Raji (cell line): ENCODE results near the gene PNCK.

Experiments
- POLR2A ChIP-seq: IDR thresholded peaks from 2 replicates; pipeline ENCODE4 v1.6.1; 2011; ENCODE audit warnings: low read depth, low read length, control low read depth; ENCODE audit not compliant: insufficient read depth

PNCK gene

DNA sequence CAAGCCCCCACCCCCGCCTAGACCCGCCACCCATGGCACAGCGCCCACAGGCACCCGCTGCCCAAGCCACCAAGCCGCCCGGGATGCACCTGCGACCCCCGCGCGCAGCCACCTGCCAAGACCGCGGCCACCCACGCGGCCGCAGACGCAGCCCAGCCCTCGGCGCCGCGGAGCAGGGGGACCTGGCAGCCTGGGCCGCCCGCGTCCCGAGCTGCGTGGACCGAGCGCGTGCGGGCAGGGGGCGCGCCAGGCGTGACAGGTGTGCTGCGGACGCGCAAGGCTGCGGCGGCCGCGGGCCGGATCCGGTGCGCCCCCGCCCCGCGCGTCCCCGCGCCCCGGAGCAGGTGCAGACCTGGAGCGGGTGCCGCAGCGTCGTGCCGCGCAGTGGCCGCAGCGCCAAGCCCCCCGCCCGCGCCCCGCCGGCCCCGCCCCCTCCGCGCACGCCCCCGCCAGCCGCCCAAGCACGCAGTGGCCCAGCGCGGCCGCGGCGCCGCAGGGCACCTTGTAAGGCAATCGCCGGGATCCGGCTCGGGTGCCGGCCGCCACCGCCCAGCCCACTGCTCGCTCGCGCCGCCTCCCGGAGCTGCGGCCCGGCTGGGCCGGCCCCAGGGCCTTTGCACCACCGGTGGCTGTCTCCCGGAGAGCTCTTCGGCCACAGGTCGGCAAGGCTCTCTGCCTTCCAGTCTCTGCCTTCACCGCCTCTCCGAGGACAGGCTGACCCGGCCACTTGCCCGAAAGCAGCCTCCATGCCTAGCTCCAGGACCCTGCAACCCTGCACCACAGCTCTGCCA, at the start of gene PNCK:
Gene PNCK (minus strand): TSS at position 386 of the 791 bp plus-strand sequence. CDS start 737 bp downstream, outside the sequence.
- no peak for TF ChIP-seq POLR2A

DNA sequence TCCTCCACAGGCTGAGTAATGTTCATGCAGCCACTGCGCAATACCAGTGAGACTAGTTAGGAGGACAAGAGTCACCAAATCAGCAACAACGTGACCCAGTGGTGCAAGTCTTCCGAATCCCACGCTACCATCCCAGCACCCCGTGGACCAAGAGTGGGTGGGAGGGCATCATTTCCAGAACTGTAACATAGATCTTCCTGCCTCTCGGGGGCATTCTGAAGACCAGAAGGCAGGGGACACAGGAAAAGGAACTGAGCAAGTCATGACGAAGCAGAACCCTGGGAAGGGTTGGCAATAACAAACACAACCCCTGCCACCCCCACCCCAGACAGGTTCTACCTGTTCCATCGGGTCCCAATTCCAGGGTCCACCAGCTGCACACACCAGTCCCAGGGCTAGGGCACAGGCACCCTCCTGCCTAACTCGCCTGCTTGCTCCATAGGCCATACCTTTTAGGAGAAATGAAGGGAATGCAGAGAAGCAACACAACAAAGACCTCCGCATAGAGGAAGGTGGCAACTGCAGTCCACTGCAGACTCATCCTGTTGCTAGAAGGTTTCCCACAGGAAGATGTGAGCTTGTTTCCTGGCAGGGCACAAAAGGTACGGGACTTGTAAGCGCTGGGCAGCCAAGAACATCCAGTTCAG, 49.2 kb upstream of the PNCK start:
- no peak for TF ChIP-seq POLR2A

DNA sequence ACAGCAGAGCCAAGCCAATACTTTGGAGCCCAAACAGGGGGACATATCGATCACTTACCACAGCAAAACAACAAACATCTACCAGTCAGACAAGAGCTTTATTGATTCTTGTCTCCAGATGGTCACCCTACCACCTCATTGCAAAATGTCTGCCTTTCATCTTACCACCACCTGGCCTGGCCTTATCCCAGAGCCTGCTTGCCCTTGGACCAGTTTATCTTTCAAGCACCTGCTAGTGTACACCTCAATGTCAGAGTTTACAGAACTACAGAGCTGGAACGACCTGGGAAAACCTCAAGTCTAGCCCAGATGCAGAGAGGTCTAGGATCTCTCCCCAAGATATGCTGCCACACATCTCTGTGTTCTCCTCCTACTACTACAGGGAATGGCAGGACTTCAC, 46.1 kb upstream of the PNCK start:
- no peak for TF ChIP-seq POLR2A

GRCh38 chrX:153719238-153719637, 45.6 kb upstream of the PNCK start:
- no peak for TF ChIP-seq POLR2A

GRCh38 chrX:153717445-153717844, 43.8 kb upstream of the PNCK start:
- no peak for TF ChIP-seq POLR2A

DNA sequence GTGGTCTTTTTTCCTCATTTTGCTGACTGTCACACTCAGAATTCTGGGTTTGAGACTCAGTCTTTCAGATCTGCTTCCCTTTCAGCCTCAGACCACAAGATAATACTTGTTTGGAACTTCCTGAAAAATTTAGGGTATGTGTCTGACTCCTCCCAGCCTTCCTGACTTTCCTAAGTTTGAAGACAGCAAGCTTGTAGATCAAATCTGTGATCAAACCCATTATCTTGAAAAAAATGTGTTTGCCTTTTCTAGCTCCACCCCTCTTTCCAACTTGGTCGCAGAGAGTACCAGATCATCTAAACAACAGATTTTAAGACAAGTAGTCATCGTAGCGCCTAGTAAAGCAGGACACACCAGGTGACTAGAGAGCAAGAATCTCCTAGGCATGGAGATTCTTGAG, 40.6 kb upstream of the PNCK start:
- no peak for TF ChIP-seq POLR2A

DNA sequence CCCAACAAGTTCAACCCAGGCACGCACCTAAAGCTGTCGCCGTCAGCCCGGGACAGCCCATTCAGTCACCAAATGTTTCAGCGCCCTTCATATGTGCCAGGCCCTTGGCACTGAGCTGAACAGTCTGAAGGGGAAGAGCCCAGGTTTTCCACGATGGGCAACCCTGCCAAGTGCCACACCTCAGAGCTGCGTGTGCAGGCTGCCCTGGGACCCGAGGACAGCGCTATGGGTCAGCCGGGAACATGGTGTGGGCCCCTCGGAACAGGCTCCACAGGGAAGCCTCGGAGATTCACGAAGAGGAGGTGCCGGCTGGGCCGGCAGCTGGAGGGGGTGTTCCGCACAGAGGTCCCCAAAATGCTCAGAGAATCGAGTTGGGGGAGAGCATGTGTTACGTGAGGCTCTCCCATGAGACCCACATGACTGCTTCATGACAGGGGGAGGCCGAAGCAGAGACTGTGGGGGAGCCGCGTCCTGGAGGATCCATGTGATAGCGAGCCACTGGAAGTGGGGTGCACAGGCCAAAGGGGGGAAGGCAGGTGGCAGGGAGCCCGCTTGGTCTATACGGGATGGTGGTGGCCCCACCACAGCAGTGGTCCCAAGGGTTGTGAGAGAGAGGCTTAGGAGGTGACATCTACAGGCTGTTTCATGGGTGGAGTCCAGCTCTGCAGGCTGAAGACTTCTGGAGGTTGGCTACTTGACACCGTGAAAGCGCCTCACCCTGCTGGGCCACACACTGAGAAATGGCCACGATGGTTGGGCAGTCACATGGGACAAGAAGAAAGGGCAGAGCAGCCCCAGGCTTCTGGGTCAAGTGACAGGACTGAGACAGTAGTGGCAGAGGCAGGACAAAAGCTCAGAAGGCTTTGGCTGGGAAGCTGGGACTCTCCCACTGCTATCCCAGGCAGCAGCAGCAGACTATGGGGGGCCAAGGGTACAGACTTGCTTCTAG, 36.4 kb upstream of the PNCK start:
- no peak for TF ChIP-seq POLR2A

DNA sequence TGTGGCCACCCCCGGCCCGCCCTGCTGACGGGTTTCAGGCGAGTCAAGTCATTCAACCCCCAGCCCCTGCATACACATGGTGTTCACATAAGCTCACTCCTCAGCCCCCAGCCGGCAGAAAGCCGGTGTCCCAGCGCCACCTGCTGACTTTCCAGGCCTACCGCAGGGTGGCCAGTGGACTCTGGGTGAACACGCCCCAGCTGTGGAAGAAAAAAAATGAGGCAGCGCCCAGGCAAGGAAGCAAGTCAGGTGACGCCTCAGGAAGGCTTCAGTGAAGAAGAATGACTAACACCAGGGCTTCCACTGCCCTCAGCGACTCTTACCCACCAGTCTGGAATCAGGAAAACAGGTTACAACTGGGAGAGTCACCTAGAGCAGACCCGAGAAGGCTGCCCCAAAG, 34.8 kb upstream of the PNCK start:
- no peak for TF ChIP-seq POLR2A

DNA sequence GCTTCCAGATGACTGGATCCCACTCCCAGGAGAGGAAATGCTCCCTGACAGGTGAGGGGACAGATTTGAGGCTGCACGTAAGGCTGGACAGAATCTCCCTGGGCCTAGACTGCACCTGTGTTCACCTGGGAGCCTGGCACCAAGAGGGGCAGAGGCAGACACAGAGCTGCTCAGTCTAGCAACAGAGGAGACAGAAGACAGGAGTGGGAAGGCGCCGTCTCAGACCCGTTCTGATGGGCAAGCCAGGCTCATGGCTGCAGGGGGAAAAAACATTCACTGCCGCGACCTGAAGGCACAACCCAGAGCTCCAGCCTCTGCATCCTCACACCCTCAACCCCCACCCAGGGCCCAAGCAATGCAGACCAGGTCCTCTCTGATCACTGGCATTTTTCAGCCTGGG, 33.8 kb upstream of the PNCK start:
- TF ChIP-seq POLR2A, result no peak

DNA sequence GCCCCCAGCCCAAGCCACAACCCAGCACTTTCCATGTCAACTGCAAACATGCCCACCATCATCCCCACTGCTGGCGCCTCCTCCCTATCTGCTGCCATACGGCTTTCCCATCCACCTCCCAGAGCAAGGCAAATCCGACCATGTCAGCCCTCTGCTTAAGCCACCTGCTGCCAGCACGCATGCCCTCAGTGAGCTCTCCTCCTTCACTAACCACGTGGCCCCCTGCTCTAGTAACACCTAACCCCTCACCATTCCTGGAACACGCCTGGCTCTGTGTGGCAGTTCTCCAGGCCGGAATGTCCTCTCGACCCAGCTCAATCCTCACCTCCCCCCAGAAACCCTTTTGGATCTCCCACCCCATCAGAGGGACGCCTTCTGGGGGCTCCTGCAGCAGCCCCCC, 33.2 kb upstream of the PNCK start:
- TF ChIP-seq POLR2A, result no peak

DNA sequence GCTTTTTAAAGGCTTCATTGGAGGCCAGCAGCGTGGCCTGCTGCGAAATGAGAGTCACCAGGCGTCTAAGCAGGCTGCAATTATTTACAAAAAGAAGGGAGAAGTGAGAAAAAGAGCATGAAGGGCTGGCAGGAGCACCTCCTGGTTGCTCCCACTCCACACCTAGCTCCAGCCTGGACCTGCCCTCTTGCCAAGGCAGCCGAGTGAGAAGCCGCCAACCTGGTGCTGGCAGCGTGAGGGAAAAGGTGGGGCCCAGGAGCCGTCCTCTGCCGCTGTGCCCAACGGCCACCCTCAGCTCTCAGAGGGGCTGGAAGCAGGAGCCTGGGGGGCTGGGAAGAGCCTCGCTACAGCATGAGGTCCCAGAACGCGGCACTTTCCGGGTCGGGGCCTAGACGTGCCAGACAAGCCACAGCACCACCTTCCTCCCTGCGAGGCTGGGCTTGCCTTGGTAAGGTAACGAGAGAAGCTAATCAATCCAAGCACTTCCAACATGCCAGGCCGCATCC, 30.5 kb upstream of the PNCK start:
- no peak for TF ChIP-seq POLR2A

GRCh38 chrX:153703036-153703370, 29.4 kb upstream of the PNCK start:
- TF ChIP-seq POLR2A, result no peak

- TF ChIP-seq POLR2A, result no peak
These were observed 28.9 kb upstream of the PNCK start for GRCh38 chrX:153702336-153703035.

DNA sequence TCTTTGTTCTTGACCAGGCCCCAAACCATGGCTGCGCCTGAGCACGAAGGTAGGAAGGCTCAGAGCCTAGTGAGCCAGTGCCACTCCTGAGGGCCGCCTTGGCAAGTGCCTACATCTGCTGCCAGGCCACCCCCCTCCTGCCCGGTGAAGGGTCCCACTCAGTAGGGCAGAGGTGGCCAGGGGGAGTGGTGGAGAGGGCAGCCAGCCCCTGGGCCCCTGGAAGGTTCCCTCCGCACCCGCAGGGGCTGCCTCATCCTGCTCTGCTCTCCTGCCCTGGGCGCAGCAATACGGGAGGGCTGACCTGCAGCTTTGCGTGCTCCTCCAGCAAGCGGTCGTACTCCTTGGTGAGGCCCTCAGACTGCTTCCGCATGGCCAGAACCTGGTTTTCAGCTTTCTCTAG, 28.1 kb upstream of the PNCK start:
- TF ChIP-seq POLR2A, result no peak

DNA sequence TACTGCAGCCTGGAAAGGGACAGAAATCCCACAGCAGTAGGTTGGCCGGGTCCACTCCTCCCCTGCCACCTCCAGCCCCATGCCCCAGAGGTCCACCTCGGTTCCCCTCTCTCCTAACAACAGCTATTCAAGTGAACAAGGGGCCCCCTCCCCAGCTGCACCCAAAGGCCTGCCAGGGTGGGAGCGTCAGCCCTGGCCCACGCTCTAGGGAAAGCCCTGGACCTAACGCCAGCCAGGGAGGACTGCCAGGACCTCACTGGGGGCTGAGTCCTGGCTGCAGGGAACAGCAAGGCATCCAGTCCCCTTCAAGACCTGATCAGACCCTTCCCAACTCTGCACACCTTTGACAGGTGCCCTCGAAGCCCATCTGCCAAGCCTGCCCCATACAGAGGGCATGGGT, 27.4 kb upstream of the PNCK start:
- no peak for TF ChIP-seq POLR2A
